Trophoblast cell (in vitro differentiated cells and primary cell): ENCODE results near the gene TYMS.

ENCODE experiments used
- DNase-seq, 2 donors: peaks; one replicate each; pipeline ENCODE4 v3.0.0-alpha.2; 2016
- H2AFZ ChIP-seq: 2 replicates; pipeline ENCODE4 v1.6.1; 2013; ENCODE audit warnings: low read length, moderate library complexity, mild to moderate bottlenecking; ENCODE audit not compliant: insufficient read depth, poor library complexity
- H2AK5ac ChIP-seq: 2 replicates; pipeline ENCODE4 v1.6.1; 2013; ENCODE audit warnings: mild to moderate bottlenecking, low read length
- H2BK120ac ChIP-seq: 2 replicates; pipeline ENCODE4 v1.6.1; 2013; ENCODE audit warnings: low read length, mild to moderate bottlenecking, moderate library complexity; ENCODE audit not compliant: insufficient read depth, poor library complexity
- H2BK12ac ChIP-seq: 2 replicates; pipeline ENCODE4 v1.6.1; 2013; ENCODE audit warnings: mild to moderate bottlenecking, low read length, moderate library complexity
- H2BK5ac ChIP-seq: 2 replicates; pipeline ENCODE4 v1.6.1; 2013; ENCODE audit warnings: low read length, low read depth, moderate library complexity, mild to moderate bottlenecking; ENCODE audit not compliant: poor library complexity
- H3K14ac ChIP-seq: 2 replicates; pipeline ENCODE4 v1.6.1; 2013; ENCODE audit warnings: mild to moderate bottlenecking, low read length
- H3K18ac ChIP-seq: 2 replicates; pipeline ENCODE4 v1.6.1; 2013; ENCODE audit warnings: mild to moderate bottlenecking, low read length
- H3K23ac ChIP-seq: 2 replicates; pipeline ENCODE4 v1.6.1; 2013; ENCODE audit warnings: low read length
- H3K27ac ChIP-seq: 2 replicates; pipeline ENCODE4 v1.5.1; 2013; ENCODE audit warnings: low read depth, mild to moderate bottlenecking, inconsistent platforms, low read length, moderate library complexity
- H3K27me3 ChIP-seq: 2 replicates; pipeline ENCODE4 v1.6.1; 2013; ENCODE audit warnings: inconsistent platforms, mild to moderate bottlenecking, low read length, moderate library complexity; ENCODE audit not compliant: insufficient read depth
- H3K36me3 ChIP-seq, 2 experiments: 1 replicate in 1 of 2; 2 replicates in 1 of 2; pipeline ENCODE4 v1.6.1; 2013; ENCODE audit warnings: low read length in 2 of 2, mild to moderate bottlenecking in 2 of 2, moderate library complexity in 1 of 2; ENCODE audit not compliant: insufficient read depth in 2 of 2, control insufficient read depth in 1 of 2
- H3K4ac ChIP-seq: 2 replicates; pipeline ENCODE4 v1.6.1; 2013; ENCODE audit warnings: low read depth, mild to moderate bottlenecking, low read length, moderate library complexity
- H3K4me1 ChIP-seq, 2 experiments: 1 replicate in 1 of 2; 2 replicates in 1 of 2; pipeline ENCODE4 v1.6.1; 2013; ENCODE audit warnings: low read length in 2 of 2, mild to moderate bottlenecking in 2 of 2, moderate library complexity in 1 of 2; ENCODE audit not compliant: insufficient read depth in 2 of 2, control insufficient read depth in 1 of 2
- H3K4me2 ChIP-seq: 2 replicates; pipeline ENCODE4 v1.6.1; 2013; ENCODE audit warnings: inconsistent platforms, mild to moderate bottlenecking, low read length, moderate library complexity
- H3K4me3 ChIP-seq: 2 replicates; pipeline ENCODE4 v1.5.1; 2013; ENCODE audit warnings: mild to moderate bottlenecking, low read depth, low read length, inconsistent platforms
- H3K79me1 ChIP-seq: one replicate; pipeline ENCODE4 v1.6.1; 2013; ENCODE audit warnings: low read length
- H3K79me2 ChIP-seq: 2 replicates; pipeline ENCODE4 v1.6.1; 2013; ENCODE audit warnings: low read length, mild to moderate bottlenecking; ENCODE audit not compliant: control insufficient read depth, insufficient read depth, poor library complexity
- H3K9ac ChIP-seq: 2 replicates; pipeline ENCODE4 v1.6.1; 2013; ENCODE audit warnings: mild to moderate bottlenecking, low read length
- H3K9me3 ChIP-seq: 2 replicates; pipeline ENCODE4 v1.6.1; 2013; ENCODE audit warnings: low read depth, mild to moderate bottlenecking, control low read depth, inconsistent platforms, low read length; ENCODE audit not compliant: insufficient read depth
- H4K12ac ChIP-seq: 2 replicates; pipeline ENCODE4 v1.6.1; 2013; ENCODE audit warnings: low read depth, mild to moderate bottlenecking, low read length, moderate library complexity
- H4K8ac ChIP-seq: 2 replicates; pipeline ENCODE4 v1.6.1; 2013; ENCODE audit warnings: low read depth, mild to moderate bottlenecking, low read length, moderate library complexity
- H4K91ac ChIP-seq: one replicate; pipeline ENCODE4 v1.6.1; 2013; ENCODE audit warnings: low read depth, mild to moderate bottlenecking, low read length, moderate library complexity
- WGBS: extraction: QIAGEN DNeasy Blood & Tissue Kit; methylation state at CpG from one replicate; pipeline ENCODE4 v1.1.7; 2013; ENCODE audit warnings: missing lambda C conversion rate; ENCODE audit not compliant: insufficient read length, insufficient coverage; ENCODE audit errors: extremely low coverage; 5-methylcytosine and 5-hydroxymethylcytosine counted together

TYMS gene

DNA sequence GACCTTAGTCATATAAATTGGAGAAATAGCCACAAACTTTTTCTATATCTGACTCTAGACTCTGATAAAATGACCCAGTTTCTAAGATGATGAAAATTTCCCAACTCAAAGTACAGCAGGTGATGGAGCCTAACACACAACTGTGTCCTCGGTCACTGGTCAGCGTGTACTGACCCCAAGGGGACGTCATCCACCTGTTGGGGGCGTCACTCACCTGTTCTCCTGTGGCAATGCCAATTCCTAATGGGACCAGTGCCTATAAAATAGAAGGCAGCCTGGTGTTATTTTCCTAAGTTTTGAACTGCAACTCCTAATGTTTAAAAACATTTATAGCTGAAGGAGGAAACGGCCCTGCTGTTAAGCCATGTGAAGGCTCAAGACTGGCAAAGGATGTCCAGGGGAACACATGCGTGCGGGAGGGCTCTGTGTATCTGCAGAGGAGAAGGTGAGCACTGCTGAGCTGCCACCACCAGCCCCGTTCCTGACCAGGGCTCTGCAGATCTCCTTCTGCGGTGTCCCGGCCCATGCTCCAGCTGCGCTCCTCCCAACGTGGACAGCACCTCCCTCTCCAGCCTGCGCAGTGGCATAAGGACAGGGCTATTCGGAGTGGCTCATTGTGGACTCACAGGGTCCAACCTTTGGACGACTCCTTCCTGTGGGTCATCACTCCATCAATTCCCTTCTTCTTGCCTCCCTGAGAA lies 21.2 kb downstream of the TYMS start:
- H3K27me3 ChIP-seq, result no peaks in the 10 kb centered on the region
- H3K4me3 ChIP-seq, result no peak overlapping the region
- H2AFZ ChIP-seq, result no peak overlapping the region
- no peak overlapping the region for H2BK12ac ChIP-seq
- no peak overlapping the region for H3K9ac ChIP-seq
- no peak overlapping the region for H3K4me2 ChIP-seq
- no peak overlapping the region for H3K14ac ChIP-seq
- no peaks in the 10 kb centered on the region for H3K4me1 ChIP-seq
- no peaks in the 10 kb centered on the region for H3K79me1 ChIP-seq
- H3K23ac ChIP-seq, result no peak overlapping the region
- H2BK5ac ChIP-seq, result no peak overlapping the region
- H4K8ac ChIP-seq, result no peak overlapping the region
- no peak overlapping the region for H4K12ac ChIP-seq
- no peaks in the 10 kb centered on the region for H3K79me2 ChIP-seq
- WGBS, result no CpG with 5 or more reads among the region's 15 CpGs
- no peak for DNase-seq
- H2BK120ac ChIP-seq, result no peak overlapping the region
- H3K36me3 ChIP-seq, result peaks cover 16 to 25% of the 10 kb centered on the region in 2 experiments
- H2AK5ac ChIP-seq, result no peak overlapping the region
- H3K9me3 ChIP-seq, result no peaks in the 10 kb centered on the region
- no peak overlapping the region for H3K4ac ChIP-seq
- H3K27ac ChIP-seq, result no peak overlapping the region
- H4K91ac ChIP-seq, result no peak overlapping the region
- H3K18ac ChIP-seq, result no peak overlapping the region

DNA sequence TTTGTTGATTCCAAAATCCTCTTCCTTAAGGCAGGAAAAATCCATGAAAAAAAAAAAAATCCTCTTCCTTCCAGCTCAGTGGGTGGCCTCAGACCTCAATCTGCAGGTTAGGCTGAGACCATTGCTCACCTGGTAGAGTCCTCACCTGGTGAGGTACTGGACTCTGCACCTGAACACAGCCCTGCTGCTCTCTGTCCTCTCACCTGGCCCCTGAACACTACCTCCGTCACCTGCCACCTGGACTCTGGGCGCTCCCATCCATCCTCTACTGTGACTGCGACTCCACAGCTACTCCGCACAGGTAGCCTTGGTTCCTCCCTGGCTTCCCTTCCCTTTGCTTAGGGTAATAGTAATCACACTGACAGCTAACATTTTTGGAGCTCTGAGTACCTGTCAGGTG lies 22.1 kb downstream of the TYMS start:
- Histone ChIP-seq H4K91ac (no peak overlapping the region), H2BK12ac (no peak overlapping the region), H2AFZ (no peak overlapping the region), H3K4ac (no peak overlapping the region), H3K79me1 (no peaks in the 10 kb centered on the region), H3K27ac (no peak overlapping the region), H3K14ac (no peak overlapping the region), H3K4me3 (no peak overlapping the region), H3K18ac (no peak overlapping the region), H3K9ac (no peak overlapping the region), H3K4me2 (no peak overlapping the region), H4K12ac (no peak overlapping the region), H2BK5ac (no peak overlapping the region), H2AK5ac (no peak overlapping the region), H3K36me3 (peaks cover 16 to 25% of the 10 kb centered on the region in 2 experiments), H3K27me3 (no peaks in the 10 kb centered on the region), H3K4me1 (no peaks in the 10 kb centered on the region), H3K79me2 (no peaks in the 10 kb centered on the region), H3K23ac (no peak overlapping the region), H2BK120ac (no peak overlapping the region), H3K9me3 (no peaks in the 10 kb centered on the region), H4K8ac (no peak overlapping the region)
- WGBS, result no CpG with 5 or more reads among the region's 4 CpGs
- no peak for DNase-seq

DNA sequence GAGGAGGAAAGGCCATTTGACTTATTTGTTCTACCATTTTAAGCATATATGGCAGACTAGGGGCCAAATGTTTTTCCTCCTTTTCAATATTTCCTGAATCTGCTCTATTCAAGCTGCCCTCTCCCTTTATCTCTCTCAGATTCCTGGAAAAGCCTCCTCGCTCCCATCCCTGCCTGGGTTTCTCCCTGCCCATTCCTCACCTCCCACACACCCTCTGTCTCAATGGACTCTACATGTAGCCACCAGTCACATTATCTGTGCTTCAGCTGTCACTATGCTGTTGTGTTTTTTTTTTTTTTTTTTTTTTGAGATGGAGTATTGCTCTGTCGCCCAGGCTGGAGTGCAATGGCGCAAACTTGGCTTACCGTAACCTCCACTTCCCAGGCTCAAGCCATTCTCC lies 22.9 kb downstream of the TYMS start:
- no peaks in the 10 kb centered on the region for H3K79me2 ChIP-seq
- no peak overlapping the region for H4K8ac ChIP-seq
- H3K9ac ChIP-seq, result no peak overlapping the region
- no peaks in the 10 kb centered on the region for H3K9me3 ChIP-seq
- H2BK12ac ChIP-seq, result no peak overlapping the region
- no peak overlapping the region for H3K23ac ChIP-seq
- no peak overlapping the region for H2AK5ac ChIP-seq
- no peak overlapping the region for H4K91ac ChIP-seq
- H3K36me3 ChIP-seq, result peaks cover 12 to 19% of the 10 kb centered on the region in 2 experiments
- H3K4me2 ChIP-seq, result no peak overlapping the region
- H3K27ac ChIP-seq, result no peak overlapping the region
- no peak overlapping the region for H2AFZ ChIP-seq
- H3K4me3 ChIP-seq, result no peak overlapping the region
- no peak overlapping the region for H3K14ac ChIP-seq
- no peak overlapping the region for H2BK120ac ChIP-seq
- H4K12ac ChIP-seq, result no peak overlapping the region
- H3K4me1 ChIP-seq, result no peaks in the 10 kb centered on the region
- H2BK5ac ChIP-seq, result no peak overlapping the region
- H3K79me1 ChIP-seq, result no peaks in the 10 kb centered on the region
- no peak overlapping the region for H3K4ac ChIP-seq
- no peak for DNase-seq
- H3K18ac ChIP-seq, result no peak overlapping the region
- no CpG with 5 or more reads among the region's 4 CpGs for WGBS
- no peaks in the 10 kb centered on the region for H3K27me3 ChIP-seq

DNA sequence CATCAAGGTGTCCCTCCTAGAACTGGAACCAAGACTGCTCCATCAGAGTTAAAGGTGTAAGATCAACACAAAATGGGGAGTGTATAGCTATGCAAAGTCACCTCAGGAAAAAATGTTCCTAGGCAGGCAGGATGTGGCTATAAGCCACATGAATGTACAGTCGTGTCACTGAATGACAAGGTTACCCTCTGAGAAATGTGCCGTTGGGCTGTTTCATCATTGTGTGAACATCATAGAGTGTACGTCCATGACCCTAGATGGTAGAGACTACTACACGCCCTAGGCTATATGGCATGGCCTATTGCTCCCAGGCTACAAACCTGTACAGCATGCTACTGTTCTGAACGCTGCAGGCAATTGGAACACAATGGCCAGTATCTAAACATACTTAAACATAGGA lies 24.5 kb downstream of the TYMS start:
- Histone ChIP-seq H2BK12ac (no peak overlapping the region), H3K4me1 (no peaks in the 10 kb centered on the region), H3K27ac (no peak overlapping the region), H4K91ac (no peak overlapping the region), H3K27me3 (no peaks in the 10 kb centered on the region), H3K4ac (no peak overlapping the region), H4K8ac (no peak overlapping the region), H3K14ac (no peak overlapping the region), H2AK5ac (no peak overlapping the region), H2BK120ac (no peak overlapping the region), H2AFZ (no peak overlapping the region), H2BK5ac (no peak overlapping the region), H3K79me1 (no peaks in the 10 kb centered on the region), H3K36me3 (peaks cover 10 to 16% of the 10 kb centered on the region in 2 experiments), H3K4me2 (no peak overlapping the region), H3K18ac (no peak overlapping the region), H3K79me2 (no peaks in the 10 kb centered on the region), H4K12ac (no peak overlapping the region), H3K9ac (peak overlapping the region; percentile 57), H3K23ac (no peak overlapping the region), H3K9me3 (no peaks in the 10 kb centered on the region), H3K4me3 (no peak overlapping the region)
- DNase-seq, result peak; percentile 59 to 60
- WGBS, result no CpG with 5 or more reads among the region's 5 CpGs
